GM12864 (cell line): ENCODE measurements around the gene ETFRF1.

ENCODE experiments used
- DNase-seq: peaks from one replicate; pipeline ENCODE4 v3.0.0-alpha.2; 2011; ENCODE audit warnings: low read depth
- H3K4me3 ChIP-seq: 2 replicates; pipeline ENCODE4 v1.5.1; 2011; ENCODE audit warnings: mild to moderate bottlenecking, low read depth, low read length, control low read depth
- CTCF ChIP-seq: IDR thresholded peaks from 2 replicates; pipeline ENCODE4 v1.5.1; 2011; ENCODE audit warnings: low read depth, mild to moderate bottlenecking, moderate library complexity, low read length, control low read depth, inconsistent platforms; ENCODE audit errors: missing control alignments

Gene ETFRF1

GRCh38 chr12:25195056-25195971 lies at the start of gene ETFRF1, which contains the start of gene DNAI7:
Gene ETFRF1, plus strand, starts transcription at chr12:25195237. Its CDS starts 8,720 bp downstream, at chr12:25203957.
Gene DNAI7, minus strand, starts transcription at chr12:25195160. Its CDS starts 82 bp downstream, at chr12:25195078.
- peak within 1 kb of the TSS; percentile 54 for H3K4me3 ChIP-seq
- TF ChIP-seq CTCF = no peak
- DNase-seq = peak; percentile 78

GRCh38 chr12:25146686-25147085 lies 48.4 kb upstream of the ETFRF1 start:
- no peak for DNase-seq
- no peak overlapping the region for H3K4me3 ChIP-seq
- no peak for TF ChIP-seq CTCF

- no peak for TF ChIP-seq CTCF
- DNase-seq = no peak
- no peak overlapping the region for H3K4me3 ChIP-seq
Observed at GRCh38 chr12:25151476-25151875, 43.6 kb upstream of the ETFRF1 start.

GRCh38 chr12:25152055-25152454 lies 43.0 kb upstream of the ETFRF1 start:
- DNase-seq = no peak
- TF ChIP-seq CTCF = no peak
- H3K4me3 ChIP-seq = no peak overlapping the region

- TF ChIP-seq CTCF = peak; percentile 64
- DNase-seq = peak; percentile 55
- no peak overlapping the region; the same call in 1 of the 2 replicates for H3K4me3 ChIP-seq
Observed at GRCh38 chr12:25155022-25155576, 39.9 kb upstream of the ETFRF1 start.

- no peak for TF ChIP-seq CTCF
- H3K4me3 ChIP-seq = no peak overlapping the region
- DNase-seq = no peak
Observed at GRCh38 chr12:25156061-25156460, 39.0 kb upstream of the ETFRF1 start.
